ENCODE results near the gene PAMR1.

DNA sequence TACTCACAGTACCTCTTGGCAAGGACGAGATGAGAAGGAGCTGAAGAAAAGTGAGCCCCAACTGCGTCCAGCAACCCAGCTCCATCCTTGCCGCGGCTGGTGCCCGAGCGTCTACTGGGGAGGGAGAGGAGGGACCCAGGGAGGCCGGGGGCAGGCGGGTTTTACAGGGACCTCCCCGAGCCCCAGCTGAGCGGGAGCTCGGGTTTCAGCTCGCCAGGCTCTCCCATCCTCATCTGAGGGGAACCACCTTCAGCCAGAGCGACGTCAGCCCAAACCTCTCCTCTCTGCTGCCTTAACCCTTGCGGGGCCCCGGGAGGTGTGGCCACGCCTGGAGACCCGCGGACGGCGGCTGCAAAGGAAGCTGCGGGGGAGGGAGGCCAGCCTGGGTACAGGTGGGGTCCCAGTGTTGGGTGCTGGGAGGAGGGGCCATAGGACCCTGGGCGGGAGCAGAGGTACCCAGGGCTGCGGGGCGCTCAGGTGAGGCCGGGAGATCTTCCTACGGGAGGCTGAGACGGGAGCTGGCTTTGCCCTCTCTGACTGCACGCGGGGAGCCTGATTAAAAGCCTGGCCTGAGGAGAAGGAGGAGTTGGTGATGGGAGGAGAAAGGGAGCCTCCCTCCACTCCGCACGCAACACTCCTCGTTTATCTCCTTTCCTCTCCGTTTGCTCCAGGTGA is at the start of gene PAMR1:
- TF ChIP-seq JUN (IDR thresholded peaks at IDR 0.05; ENCODE audit: borderline replicate concordance, insufficient read depth, insufficient read length, low read depth) (no peak), POLR2A (IDR thresholded peaks at IDR 0.05; ENCODE audit: low read depth, low read length) (no peak), POLR2AphosphoS5 (IDR thresholded peaks at IDR 0.05; ENCODE audit: insufficient read depth, low read depth, low read length) (no peak), EZH2 (IDR thresholded peaks at IDR 0.05; ENCODE audit: borderline replicate concordance, low read depth, low read length, severe bottlenecking) (no peak)
- TF ChIP-seq, protein P1, sequence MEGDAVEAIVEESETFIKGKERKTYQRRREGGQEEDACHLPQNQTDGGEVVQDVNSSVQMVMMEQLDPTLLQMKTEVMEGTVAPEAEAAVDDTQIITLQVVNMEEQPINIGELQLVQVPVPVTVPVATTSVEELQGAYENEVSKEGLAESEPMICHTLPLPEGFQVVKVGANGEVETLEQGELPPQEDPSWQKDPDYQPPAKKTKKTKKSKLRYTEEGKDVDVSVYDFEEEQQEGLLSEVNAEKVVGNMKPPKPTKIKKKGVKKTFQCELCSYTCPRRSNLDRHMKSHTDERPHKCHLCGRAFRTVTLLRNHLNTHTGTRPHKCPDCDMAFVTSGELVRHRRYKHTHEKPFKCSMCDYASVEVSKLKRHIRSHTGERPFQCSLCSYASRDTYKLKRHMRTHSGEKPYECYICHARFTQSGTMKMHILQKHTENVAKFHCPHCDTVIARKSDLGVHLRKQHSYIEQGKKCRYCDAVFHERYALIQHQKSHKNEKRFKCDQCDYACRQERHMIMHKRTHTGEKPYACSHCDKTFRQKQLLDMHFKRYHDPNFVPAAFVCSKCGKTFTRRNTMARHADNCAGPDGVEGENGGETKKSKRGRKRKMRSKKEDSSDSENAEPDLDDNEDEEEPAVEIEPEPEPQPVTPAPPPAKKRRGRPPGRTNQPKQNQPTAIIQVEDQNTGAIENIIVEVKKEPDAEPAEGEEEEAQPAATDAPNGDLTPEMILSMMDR (IDR thresholded peaks at IDR 0.05; ENCODE audit: extremely low read depth in 1 of 2, insufficient read depth in 1 of 2, low read depth in 1 of 2, low read length in 2 of 2) = no peak
- TF ChIP-seq, protein P2, sequence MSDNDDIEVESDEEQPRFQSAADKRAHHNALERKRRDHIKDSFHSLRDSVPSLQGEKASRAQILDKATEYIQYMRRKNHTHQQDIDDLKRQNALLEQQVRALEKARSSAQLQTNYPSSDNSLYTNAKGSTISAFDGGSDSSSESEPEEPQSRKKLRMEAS (IDR thresholded peaks at IDR 0.05; ENCODE audit: insufficient read depth, insufficient read length) = no peak
